Memory B cell (primary cell): ENCODE measurements around the gene RHOV.

ENCODE experiments used
- ATAC-seq: fragments of 150-1000 bp; cut with Tn5 transposase; 2 replicates; pipeline ENCODE4 v1.10.0; 2021; ENCODE audit warnings: low read depth, mild to moderate bottlenecking, moderate library complexity
- DNase-seq, 2 donors: peaks; one replicate each; pipeline ENCODE4 v3.0.0; 2022; ENCODE audit warnings: low spot score in 2 of 2
- H3K27ac Mint-ChIP-seq: one replicate; pipeline ENCODE4 v1.8.0; 2022; ENCODE audit warnings: mild to moderate bottlenecking, moderate library complexity, mixed read lengths
- H3K27me3 Mint-ChIP-seq: one replicate; pipeline ENCODE4 v1.8.0; 2022; ENCODE audit warnings: mixed read lengths
- H3K36me3 Mint-ChIP-seq: one replicate; pipeline ENCODE4 v1.8.0; 2022; ENCODE audit warnings: mild to moderate bottlenecking, mixed read lengths
- H3K4me1 Mint-ChIP-seq: one replicate; pipeline ENCODE4 v1.8.0; 2022; ENCODE audit warnings: mixed read lengths
- H3K4me3 Mint-ChIP-seq: one replicate; pipeline ENCODE4 v1.8.0; 2022; ENCODE audit warnings: mild to moderate bottlenecking, moderate library complexity, mixed read lengths
- H3K9me3 Mint-ChIP-seq: one replicate; pipeline ENCODE4 v1.8.0; 2022; ENCODE audit warnings: mixed read lengths

Gene RHOV

DNA sequence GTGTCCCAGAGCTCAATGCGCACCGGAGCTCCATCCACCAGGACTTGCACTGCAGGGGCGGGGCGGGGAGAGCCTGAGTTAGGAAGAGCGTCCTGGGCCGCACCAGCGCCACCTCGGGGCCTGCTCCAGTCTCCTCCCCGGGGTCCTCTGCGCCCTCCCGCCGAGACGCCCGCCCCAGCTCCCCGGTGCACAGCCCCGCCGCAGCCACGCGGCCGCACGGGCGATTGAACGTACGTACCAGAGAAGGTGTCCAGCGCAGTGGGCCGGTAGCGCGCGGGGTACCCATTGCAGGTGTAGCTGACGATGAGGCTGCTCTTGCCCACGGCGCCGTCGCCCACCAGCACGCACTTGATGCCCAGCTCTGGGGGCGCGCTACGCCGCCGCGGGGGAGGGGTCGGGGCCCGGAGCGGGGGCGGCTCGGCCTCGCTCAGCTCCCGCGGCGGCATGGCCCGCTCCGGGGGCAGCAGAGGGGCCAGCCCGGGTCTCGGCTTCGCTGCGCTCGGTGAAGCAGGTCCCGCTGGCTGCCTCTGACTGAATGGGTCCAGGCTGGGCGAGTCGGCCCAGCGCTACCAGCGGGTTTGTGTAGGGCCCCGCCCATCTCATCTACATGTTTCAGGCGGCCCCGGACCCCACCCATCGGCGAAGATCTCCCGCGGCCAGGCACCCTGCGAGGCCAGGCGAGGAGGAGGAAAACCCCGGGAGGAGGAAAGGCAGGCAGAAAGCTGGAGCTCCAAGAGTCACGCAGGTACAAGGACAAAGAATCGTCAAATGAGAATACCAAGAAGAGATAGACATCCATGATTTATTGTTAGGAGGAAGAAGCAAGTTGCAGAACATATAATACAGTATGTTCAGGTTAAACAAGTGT, at the start of gene RHOV:
RHOV (minus strand) TSS at position 541 of the 868 bp plus-strand sequence; CDS start at position 446, 95 bp downstream.
- peak; percentile 34 to 49 for DNase-seq
- peak; percentile 87 for ATAC-seq
- H3K9me3 Mint-ChIP-seq: no peaks in the 10 kb centered on the region
- no peak within 1 kb of the TSS for H3K27ac Mint-ChIP-seq
- H3K27me3 Mint-ChIP-seq: peaks cover 2% of the 10 kb centered on the region
- H3K36me3 Mint-ChIP-seq: no peaks in the 10 kb centered on the region
- H3K4me1 Mint-ChIP-seq: peaks cover 13% of the 10 kb centered on the region
- peak within 1 kb of the TSS; percentile 87 for H3K4me3 Mint-ChIP-seq

- DNase-seq: no peak
- no peaks in the 10 kb centered on the region for H3K9me3 Mint-ChIP-seq
- H3K4me3 Mint-ChIP-seq: no peak overlapping the region
- H3K4me1 Mint-ChIP-seq: peaks cover 14% of the 10 kb centered on the region
- H3K27me3 Mint-ChIP-seq: peaks cover 13% of the 10 kb centered on the region
- ATAC-seq: no peak
- no peak overlapping the region for H3K27ac Mint-ChIP-seq
- H3K36me3 Mint-ChIP-seq: no peaks in the 10 kb centered on the region
Measured at GRCh38 chr15:40923551-40923950, 49.5 kb upstream of the RHOV start.

- Mint-ChIP-seq H3K36me3 (no peaks in the 10 kb centered on the region), H3K27me3 (peaks cover 13% of the 10 kb centered on the region), H3K9me3 (no peaks in the 10 kb centered on the region), H3K27ac (no peak overlapping the region), H3K4me1 (peaks cover 12% of the 10 kb centered on the region), H3K4me3 (no peak overlapping the region)
- no peak for DNase-seq
- no peak for ATAC-seq
Measured at GRCh38 chr15:40922608-40923005, 48.6 kb upstream of the RHOV start.

GRCh38 chr15:40921949-40922607, 48.0 kb upstream of the RHOV start:
- H3K27ac Mint-ChIP-seq: no peak overlapping the region
- no peaks in the 10 kb centered on the region for H3K9me3 Mint-ChIP-seq
- H3K36me3 Mint-ChIP-seq: no peaks in the 10 kb centered on the region
- no peak for ATAC-seq
- H3K4me3 Mint-ChIP-seq: no peak overlapping the region
- peaks cover 9% of the 10 kb centered on the region for H3K4me1 Mint-ChIP-seq
- DNase-seq: no peak
- peaks cover 10% of the 10 kb centered on the region for H3K27me3 Mint-ChIP-seq

GRCh38 chr15:40918799-40919392, 44.9 kb upstream of the RHOV start:
- ATAC-seq (no peak), DNase-seq (no peak)
- H3K27ac Mint-ChIP-seq: no peak overlapping the region
- no peak overlapping the region for H3K4me3 Mint-ChIP-seq
- no peaks in the 10 kb centered on the region for H3K36me3 Mint-ChIP-seq
- H3K27me3 Mint-ChIP-seq: no peaks in the 10 kb centered on the region
- H3K9me3 Mint-ChIP-seq: no peaks in the 10 kb centered on the region
- peaks cover 2% of the 10 kb centered on the region for H3K4me1 Mint-ChIP-seq

GRCh38 chr15:40918146-40918798, 44.2 kb upstream of the RHOV start:
- Mint-ChIP-seq H3K4me1 (peaks cover 4% of the 10 kb centered on the region), H3K4me3 (no peak overlapping the region), H3K9me3 (no peaks in the 10 kb centered on the region), H3K27ac (no peak overlapping the region), H3K27me3 (no peaks in the 10 kb centered on the region), H3K36me3 (no peaks in the 10 kb centered on the region)
- DNase-seq: no peak
- no peak for ATAC-seq

DNA sequence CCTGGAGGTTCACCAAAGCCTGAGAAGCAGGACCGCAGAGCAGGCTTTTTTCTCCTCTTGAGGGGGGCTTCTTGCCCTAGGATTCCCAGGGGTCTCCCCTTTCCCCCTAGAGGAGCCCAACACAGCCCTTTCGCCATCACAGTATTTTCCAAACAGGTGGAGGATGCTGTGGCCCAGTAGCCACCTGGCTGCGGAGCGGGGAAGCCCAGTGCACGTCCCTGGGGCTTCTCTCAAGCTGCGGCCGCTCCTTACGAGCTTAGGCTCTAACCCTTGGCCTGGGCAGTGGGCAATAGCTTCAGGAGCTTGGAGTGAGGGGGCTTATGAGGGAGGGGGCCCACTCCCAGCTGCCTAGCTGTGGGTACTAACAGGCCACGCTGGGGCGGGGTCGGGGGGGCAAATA, 43.6 kb upstream of the RHOV start:
- H3K27ac Mint-ChIP-seq: no peak overlapping the region
- H3K4me1 Mint-ChIP-seq: peaks cover 4% of the 10 kb centered on the region
- H3K4me3 Mint-ChIP-seq: no peak overlapping the region
- no peak for ATAC-seq
- no peaks in the 10 kb centered on the region for H3K36me3 Mint-ChIP-seq
- DNase-seq: no peak
- no peaks in the 10 kb centered on the region for H3K9me3 Mint-ChIP-seq
- no peaks in the 10 kb centered on the region for H3K27me3 Mint-ChIP-seq

DNA sequence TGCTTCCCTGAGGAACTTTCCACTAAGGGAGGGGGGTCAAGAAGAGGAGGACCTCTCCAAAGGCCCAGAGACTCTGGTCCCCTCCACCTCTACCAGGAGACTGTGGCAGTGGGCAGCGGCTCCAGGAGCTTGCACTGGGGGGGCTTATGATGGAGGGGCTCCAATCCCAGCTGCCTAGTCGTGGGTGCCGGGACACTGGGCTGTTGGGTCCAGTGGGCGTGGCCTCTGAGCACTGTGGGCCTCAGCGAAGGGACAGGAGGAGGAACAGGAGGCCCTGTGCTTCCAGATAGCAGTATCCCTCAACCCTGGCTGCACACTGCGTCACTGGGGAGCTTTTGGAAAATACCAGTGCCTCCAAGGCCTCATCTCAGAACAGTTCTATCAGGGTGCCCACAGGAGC, 41.6 kb upstream of the RHOV start:
- DNase-seq (no peak), ATAC-seq (no peak)
- no peaks in the 10 kb centered on the region for H3K9me3 Mint-ChIP-seq
- H3K27ac Mint-ChIP-seq: no peak overlapping the region
- H3K27me3 Mint-ChIP-seq: no peaks in the 10 kb centered on the region
- H3K4me1 Mint-ChIP-seq: peaks cover 4% of the 10 kb centered on the region
- H3K36me3 Mint-ChIP-seq: no peaks in the 10 kb centered on the region
- H3K4me3 Mint-ChIP-seq: no peak overlapping the region

DNA sequence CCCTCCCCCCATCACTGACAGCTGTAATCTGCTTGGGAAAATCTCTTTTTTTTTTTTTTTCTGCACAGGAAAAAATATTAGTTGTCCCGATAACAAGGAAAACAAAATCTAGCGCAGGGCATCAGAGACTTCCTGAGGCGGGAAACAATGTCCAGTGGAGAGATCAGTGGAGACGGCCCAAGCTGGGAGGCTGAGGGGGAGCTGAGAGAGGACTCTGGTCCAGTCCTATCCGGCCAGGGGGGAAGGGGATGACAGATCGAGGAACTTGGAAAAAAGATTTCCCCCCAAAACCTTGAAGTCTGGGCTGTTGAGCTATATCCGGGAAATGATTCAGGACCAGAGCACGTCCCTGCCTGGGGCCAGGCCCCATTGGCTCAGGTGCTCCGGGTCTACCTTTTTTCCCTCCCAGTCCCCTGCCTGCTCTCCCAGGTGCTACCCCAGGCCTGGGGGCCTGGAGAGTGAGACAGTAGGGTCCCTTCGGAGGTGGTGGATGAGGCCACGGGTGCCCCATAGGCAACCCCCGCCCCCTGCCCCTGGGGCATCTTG, 41.2 kb upstream of the RHOV start:
- no peaks in the 10 kb centered on the region for H3K27me3 Mint-ChIP-seq
- no peak overlapping the region for H3K27ac Mint-ChIP-seq
- H3K4me1 Mint-ChIP-seq: peaks cover 4% of the 10 kb centered on the region
- no peak overlapping the region for H3K4me3 Mint-ChIP-seq
- no peaks in the 10 kb centered on the region for H3K9me3 Mint-ChIP-seq
- ATAC-seq (no peak), DNase-seq (no peak)
- no peaks in the 10 kb centered on the region for H3K36me3 Mint-ChIP-seq

DNA sequence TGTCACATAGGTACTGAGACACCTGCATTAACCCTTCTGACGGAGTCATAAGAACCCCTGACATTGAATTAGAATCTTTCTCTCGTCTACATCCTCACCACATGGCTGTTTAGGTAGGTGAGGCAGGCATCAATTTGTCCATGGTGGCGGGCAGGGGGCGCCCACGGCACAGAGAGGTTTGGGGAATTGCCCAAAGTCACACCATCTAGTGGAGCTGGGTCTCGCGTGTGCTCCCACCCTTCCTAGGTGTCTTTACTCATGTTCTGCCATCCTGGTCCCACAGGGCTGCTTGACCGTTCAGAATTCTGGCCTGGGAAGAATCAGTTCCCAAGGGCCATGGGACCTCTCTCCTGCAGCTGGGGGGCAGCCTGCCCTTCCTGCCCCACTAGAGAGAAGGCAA, 40.5 kb upstream of the RHOV start:
- H3K36me3 Mint-ChIP-seq: no peaks in the 10 kb centered on the region
- H3K27me3 Mint-ChIP-seq: no peaks in the 10 kb centered on the region
- ATAC-seq: peak; percentile 31
- H3K4me3 Mint-ChIP-seq: no peak overlapping the region
- H3K27ac Mint-ChIP-seq: no peak overlapping the region
- no peak for DNase-seq
- no peaks in the 10 kb centered on the region for H3K9me3 Mint-ChIP-seq
- peaks cover 4% of the 10 kb centered on the region for H3K4me1 Mint-ChIP-seq

- peaks cover 4% of the 10 kb centered on the region for H3K4me1 Mint-ChIP-seq
- H3K36me3 Mint-ChIP-seq: no peaks in the 10 kb centered on the region
- no peaks in the 10 kb centered on the region for H3K27me3 Mint-ChIP-seq
- H3K27ac Mint-ChIP-seq: peak overlapping the region; percentile 7
- no peak for DNase-seq
- H3K9me3 Mint-ChIP-seq: no peaks in the 10 kb centered on the region
- H3K4me3 Mint-ChIP-seq: no peak overlapping the region
- no peak for ATAC-seq
Measured at GRCh38 chr15:40914013-40914412, 40.0 kb upstream of the RHOV start.

DNA sequence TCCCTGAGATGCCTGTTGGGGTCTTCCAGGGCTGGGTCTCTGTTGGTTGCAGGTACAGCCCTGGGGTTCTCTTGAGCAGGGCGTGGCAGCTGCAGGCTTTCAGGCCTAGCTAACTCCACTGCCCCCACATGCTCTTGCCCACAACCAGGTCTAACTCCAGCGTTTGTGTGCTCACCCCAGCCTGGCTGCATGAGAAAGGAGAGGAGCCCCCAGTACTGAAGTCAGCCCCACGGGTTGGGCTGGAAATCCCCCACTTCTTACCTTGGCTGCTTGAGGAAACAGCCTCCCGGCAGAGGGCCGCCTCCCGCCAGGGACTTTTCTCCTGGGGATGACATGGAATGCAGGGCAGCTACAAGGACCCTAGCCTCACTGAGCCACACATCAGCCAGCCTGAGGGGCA, 38.4 kb upstream of the RHOV start:
- no peak overlapping the region for H3K27ac Mint-ChIP-seq
- DNase-seq: no peak
- peaks cover 8% of the 10 kb centered on the region for H3K4me1 Mint-ChIP-seq
- no peak overlapping the region for H3K4me3 Mint-ChIP-seq
- no peak for ATAC-seq
- no peaks in the 10 kb centered on the region for H3K27me3 Mint-ChIP-seq
- no peaks in the 10 kb centered on the region for H3K9me3 Mint-ChIP-seq
- no peaks in the 10 kb centered on the region for H3K36me3 Mint-ChIP-seq

GRCh38 chr15:40911693-40912092, 37.7 kb upstream of the RHOV start:
- Mint-ChIP-seq H3K9me3 (no peaks in the 10 kb centered on the region), H3K4me1 (peaks cover 14% of the 10 kb centered on the region), H3K4me3 (no peak overlapping the region), H3K27me3 (no peaks in the 10 kb centered on the region), H3K36me3 (no peaks in the 10 kb centered on the region), H3K27ac (no peak overlapping the region)
- ATAC-seq (no peak), DNase-seq (no peak)

GRCh38 chr15:40911141-40911540, 37.1 kb upstream of the RHOV start:
- Mint-ChIP-seq H3K36me3 (no peaks in the 10 kb centered on the region), H3K4me3 (no peak overlapping the region), H3K4me1 (peaks cover 15% of the 10 kb centered on the region), H3K27ac (no peak overlapping the region), H3K9me3 (no peaks in the 10 kb centered on the region), H3K27me3 (no peaks in the 10 kb centered on the region)
- no peak for DNase-seq
- no peak for ATAC-seq
